ENCODE measurements around the gene OMA1. TPM values are rescaled to one million over a fixed set of nuclear protein-coding genes. Genes with fewer than 3 reads are reported as not detected.

The OMA1 gene
- total and polyA plus RNA-seq, 2 of the 4 experiments (the other 2 are of a cell fraction): 5.9 to 6.4 TPM

DNA sequence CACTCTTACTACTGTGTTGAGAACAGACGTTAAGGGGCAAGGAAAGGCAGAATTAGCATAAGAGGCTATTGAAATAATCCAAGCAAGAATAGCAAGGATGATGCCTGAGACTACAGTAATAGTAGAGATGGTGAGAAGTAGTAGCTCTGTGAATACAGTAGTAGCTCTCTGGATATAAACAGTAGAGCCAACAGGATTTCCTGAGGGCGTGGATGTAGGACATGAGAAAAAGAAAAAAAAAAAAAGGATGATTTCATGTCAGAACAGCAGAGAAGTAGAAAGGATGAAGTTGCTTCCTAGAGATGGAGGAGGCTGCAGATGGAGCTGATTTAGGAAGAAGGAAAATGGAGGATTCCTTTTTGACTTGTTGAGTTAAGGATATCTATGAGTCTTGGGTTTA is 112.3 kb downstream of the OMA1 start:
- intact Hi-C loops (cut with micrococcal nuclease) (no loop called here), dilution Hi-C loops (cut with HindIII; ENCODE audit: low sequenced_read_pairs, unreplicated experiment) (no loop called here)
- CTCF ChIA-PET: no interaction called here

More for the DNA sequence above, 112.3 kb downstream of the OMA1 start:
- POLR2A ChIA-PET (ENCODE audit: unreplicated experiment): no interaction called here
- H3K4me3 ChIP-seq (ENCODE audit: insufficient read depth, low read depth, low read length): no peak overlapping the region
- 67% methylated on average over 1 of the region's 2 CpGs; no CpG with 5 or more reads in 1 of the 2 experiments for WGBS, 2 experiments (ENCODE audit: extremely low coverage in 2 of 2, insufficient read length in 1 of 2)
- H3K4ac ChIP-seq (ENCODE audit: low read depth, low read length): no peak overlapping the region
- H3K27me3 ChIP-seq (ENCODE audit: control insufficient read depth, insufficient read depth, low read length): no peaks in the 10 kb centered on the region; the same call in 1 of the 2 replicates
- no TSS peak for BruUV-seq (replicated peaks)
- no peaks in the 10 kb centered on the region for H3K79me1 ChIP-seq (ENCODE audit: low read depth in 1 of 2, low read length in 2 of 2)
- no peak overlapping the region for H2AK9ac ChIP-seq (replicated peaks; ENCODE audit: low read depth, low read length, poor library complexity)
- H3K14ac ChIP-seq (replicated peaks; ENCODE audit: low read depth, low read length): no peak overlapping the region
- no peak for TF ChIP-seq MXI1 (IDR thresholded peaks at IDR 0.05; ENCODE audit: borderline replicate concordance, low read depth, low read length)
- peaks cover 6% of the 10 kb centered on the region; the same call in 1 of the 2 replicates for H3K4me1 ChIP-seq (ENCODE audit: control insufficient read depth, insufficient read depth, low read length)
- H3K18ac ChIP-seq (ENCODE audit: low read depth, low read length): no peak overlapping the region
- H2BK15ac ChIP-seq (ENCODE audit: low read depth, low read length): no peak overlapping the region
- no peak overlapping the region for H3K23ac ChIP-seq (ENCODE audit: low read depth, low read length)
- H2AFZ ChIP-seq (replicated peaks; ENCODE audit: low read length, poor library complexity): no peak overlapping the region
- no peaks in the 10 kb centered on the region for H4K20me1 ChIP-seq (ENCODE audit: insufficient read depth, low read length)
- no peak overlapping the region for H3K9ac ChIP-seq (ENCODE audit: low read depth, low read length)
- H3K56ac ChIP-seq (ENCODE audit: extremely low read depth, insufficient read depth, low read length): no peak overlapping the region
- H4K91ac ChIP-seq (ENCODE audit: insufficient read depth, low read depth, low read length): no peak overlapping the region
- DNase-seq (no peak), ATAC-seq (ENCODE audit: low read depth) (no peak)
- H2BK20ac ChIP-seq (ENCODE audit: low read depth, low read length): no peak overlapping the region
- H2AK5ac ChIP-seq (ENCODE audit: low read depth, low read length): no peak overlapping the region
- no peak overlapping the region for H3K4me2 ChIP-seq (ENCODE audit: low read depth, low read length)
- H2BK120ac ChIP-seq (ENCODE audit: low read depth, low read length): no peak overlapping the region
- no peaks in the 10 kb centered on the region for H3K9me1 ChIP-seq (ENCODE audit: insufficient read depth, low read length)
- H3K9me3 ChIP-seq (ENCODE audit: control insufficient read depth, insufficient read depth, low read length): no peaks in the 10 kb centered on the region
- in situ Hi-C loops (cut with MboI; ENCODE audit: low sequenced_read_pairs): no loop called here
- H3K27ac ChIP-seq (ENCODE audit: insufficient read depth, low read length): no peak overlapping the region
- H4K5ac ChIP-seq (ENCODE audit: low read depth, low read length): no peak overlapping the region
- H2BK5ac ChIP-seq (ENCODE audit: low read depth, low read length, poor library complexity, severe bottlenecking): no peak overlapping the region
- no peaks in the 10 kb centered on the region for H3K36me3 ChIP-seq (ENCODE audit: control insufficient read depth, insufficient read depth, low read length)
- no peak overlapping the region for H4K8ac ChIP-seq (ENCODE audit: low read depth in 2 of 2, low read length in 2 of 2)

Measured in IMR-90 (cell line).